Left ventricle myocardium inferior (tissue), 1 donor: Measurements from ENCODE around the gene NDUFA1. TPM values are rescaled to one million over a fixed set of nuclear protein-coding genes. Genes with fewer than 3 reads are reported as not detected.

Experiments used
- DNase-seq: peaks from one replicate; pipeline ENCODE4 v3.0.0-alpha.2; 2020
- H3K27ac ChIP-seq: fragments of 200-600 bp; replicated peaks from 2 replicates; pipeline ENCODE4 v1.8.0; 2021
- H3K27me3 ChIP-seq: fragments of 200-600 bp; 2 replicates; pipeline ENCODE4 v1.8.0; 2021; ENCODE audit warnings: low read depth
- H3K36me3 ChIP-seq: fragments of 200-600 bp; 2 replicates; pipeline ENCODE4 v1.8.0; 2021
- H3K4me1 ChIP-seq: fragments of 200-600 bp; 2 replicates; pipeline ENCODE4 v1.8.0; 2021
- H3K4me3 ChIP-seq: fragments of 200-600 bp; 2 replicates; pipeline ENCODE4 v1.8.0; 2021; ENCODE audit warnings: mild to moderate bottlenecking, moderate library complexity
- H3K9me3 ChIP-seq: fragments of 200-600 bp; replicated peaks from 2 replicates; pipeline ENCODE4 v1.8.0; 2021
- CTCF ChIP-seq: fragments of 200-600 bp; IDR thresholded peaks from 2 replicates; pipeline ENCODE4 v1.8.0; 2021; ENCODE audit warnings: antibody characterized with exemption, mild to moderate bottlenecking, borderline replicate concordance
- intact Hi-C: fragments of 100-400 bp; cut with micrococcal nuclease; formaldehyde crosslinking; loops from one replicate; pipeline ENCODE4 v1.11.0; 2022
- total RNA-seq: library from RNA; stranded (reverse); fragmentation: NEBNext Ultra II Directional; extraction: Animal tissue kit (Norgen Biotek cat#: 25700); gene quantifications from one replicate; pipeline ENCODE4 v1.2.1, GENCODE V29; 2021
- donor health status: DM: no; HTN: yes; CAD: no; lungs with severe emphysema.

NDUFA1 gene
- total RNA-seq, 1 donor from 2014 or later: 584 TPM

GRCh38 chrX:119852382-119853353, 19.0 kb upstream of the NDUFA1 start, which contains the start of gene UPF3B:
Gene UPF3B (minus strand): TSS chrX:119852963. CDS start chrX:119852928, 35 bp downstream.
- Histone ChIP-seq H3K27me3 (no peaks in the 10 kb centered on the region), H3K4me1 (peaks cover 11% of the 10 kb centered on the region), H3K36me3 (peaks cover 4% of the 10 kb centered on the region), H3K9me3 (no peaks in the 10 kb centered on the region), H3K27ac (peak within 1 kb of the TSS; percentile 91), H3K4me3 (peak within 1 kb of the TSS; percentile 79)
- TF ChIP-seq CTCF: no peak
- intact Hi-C loops: no loop called here
- DNase-seq: peak; percentile 94

- H3K9me3 ChIP-seq: no peaks in the 10 kb centered on the region
- H3K4me1 ChIP-seq: peaks cover 11% of the 10 kb centered on the region
- DNase-seq: no peak
- no peaks in the 10 kb centered on the region for H3K36me3 ChIP-seq
- H3K27me3 ChIP-seq: no peaks in the 10 kb centered on the region
- intact Hi-C loops: no loop called here
- TF ChIP-seq CTCF: no peak
- H3K4me3 ChIP-seq: peak overlapping the region; percentile 79
- peak overlapping the region; percentile 91 for H3K27ac ChIP-seq
Measured at GRCh38 chrX:119853444-119853843, 18.2 kb upstream of the NDUFA1 start.

- DNase-seq: no peak
- Histone ChIP-seq H3K27me3 (no peaks in the 10 kb centered on the region), H3K36me3 (peaks cover 3% of the 10 kb centered on the region), H3K4me3 (peak overlapping the region; percentile 77), H3K9me3 (no peaks in the 10 kb centered on the region), H3K4me1 (peaks cover 21% of the 10 kb centered on the region), H3K27ac (peak overlapping the region; percentile 93)
- no peak for TF ChIP-seq CTCF
- intact Hi-C loops: no loop called here
Measured at GRCh38 chrX:119870626-119871131, 953 bp upstream of the NDUFA1 start.

- no peak for DNase-seq
- peak overlapping the region; percentile 93 for H3K27ac ChIP-seq
- no peaks in the 10 kb centered on the region for H3K27me3 ChIP-seq
- intact Hi-C loops: no loop called here
- H3K36me3 ChIP-seq: peaks cover 9% of the 10 kb centered on the region
- TF ChIP-seq CTCF: no peak
- peaks cover 21% of the 10 kb centered on the region for H3K4me1 ChIP-seq
- no peaks in the 10 kb centered on the region for H3K9me3 ChIP-seq
- H3K4me3 ChIP-seq: peak overlapping the region; percentile 77
Measured at GRCh38 chrX:119871245-119871598, 410 bp upstream of the NDUFA1 start.

GRCh38 chrX:119878740-119879139, 7.1 kb downstream of the NDUFA1 start:
- Histone ChIP-seq H3K36me3 (peaks cover 24% of the 10 kb centered on the region), H3K4me1 (peaks cover 1% of the 10 kb centered on the region), H3K4me3 (no peak overlapping the region), H3K9me3 (no peaks in the 10 kb centered on the region), H3K27me3 (no peaks in the 10 kb centered on the region), H3K27ac (no peak overlapping the region)
- intact Hi-C loops: no loop called here
- no peak for DNase-seq
- no peak for TF ChIP-seq CTCF
